Measurements from ENCODE around the gene TARS2. TPM values are rescaled to one million over a fixed set of nuclear protein-coding genes. Genes with fewer than 3 reads are reported as not detected.

The TARS2 gene
- total RNA-seq, 2 experiments from 2014 or later, result 29.8 to 33.7 TPM

- CTCF ChIA-PET, result interaction anchor here (1.0 to 1.9 kb wide), 3 partner anchors 9 to 128 kb away, joined by 3 to 6 read pairs (median 3); no protein-coding TSS in a partner anchor
- H3K27me3 Mint-ChIP-seq (ENCODE audit: low read depth), result no peaks in the 10 kb centered on the region
- no peak for DNase-seq
- POLR2A ChIA-PET, result no interaction called here
- H3K36me3 Mint-ChIP-seq (ENCODE audit: low read depth), result no peaks in the 10 kb centered on the region
- H3K4me3 Mint-ChIP-seq, result no peak overlapping the region
- no peaks in the 10 kb centered on the region for H3K9me3 Mint-ChIP-seq (ENCODE audit: insufficient read depth)
- no peak for ATAC-seq
- H3K4me1 Mint-ChIP-seq (ENCODE audit: low read depth), result peaks cover 5% of the 10 kb centered on the region
- no peak overlapping the region for H3K27ac Mint-ChIP-seq
These were observed 41.0 kb downstream of the TARS2 start for GRCh38 chr1:150528196-150528595.

DNA sequence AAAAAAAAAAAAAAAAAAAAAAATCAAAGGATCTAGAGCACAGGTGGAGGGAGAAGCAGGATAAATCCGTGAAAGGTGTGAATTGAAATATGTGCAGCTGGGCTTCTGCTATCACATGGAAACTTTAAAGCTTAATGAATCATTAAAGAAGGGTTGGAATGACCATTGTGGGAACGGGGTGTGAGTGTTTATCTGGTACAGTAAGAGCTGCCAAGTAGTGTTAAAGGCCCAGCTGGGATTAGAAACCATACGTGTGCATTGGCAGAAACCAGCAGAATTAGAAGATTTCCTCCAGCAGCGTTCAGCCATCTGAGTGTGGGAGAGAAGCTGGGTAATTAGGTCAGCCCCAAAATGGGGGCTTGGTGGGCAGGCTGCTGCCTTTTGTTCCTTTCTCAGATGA lies 41.8 kb downstream of the TARS2 start:
- POLR2A ChIA-PET, result no interaction called here
- Mint-ChIP-seq H3K36me3 (ENCODE audit: low read depth) (no peaks in the 10 kb centered on the region), H3K4me3 (no peak overlapping the region), H3K27ac (no peak overlapping the region), H3K27me3 (ENCODE audit: low read depth) (no peaks in the 10 kb centered on the region), H3K9me3 (ENCODE audit: insufficient read depth) (no peaks in the 10 kb centered on the region), H3K4me1 (ENCODE audit: low read depth) (peaks cover 5% of the 10 kb centered on the region)
- DNase-seq (no peak), ATAC-seq (no peak)
- CTCF ChIA-PET, result interaction anchor here (0.6 to 1.1 kb wide), 3 partner anchors 8 to 129 kb away, joined by 3 read pairs; no protein-coding TSS in a partner anchor

DNA sequence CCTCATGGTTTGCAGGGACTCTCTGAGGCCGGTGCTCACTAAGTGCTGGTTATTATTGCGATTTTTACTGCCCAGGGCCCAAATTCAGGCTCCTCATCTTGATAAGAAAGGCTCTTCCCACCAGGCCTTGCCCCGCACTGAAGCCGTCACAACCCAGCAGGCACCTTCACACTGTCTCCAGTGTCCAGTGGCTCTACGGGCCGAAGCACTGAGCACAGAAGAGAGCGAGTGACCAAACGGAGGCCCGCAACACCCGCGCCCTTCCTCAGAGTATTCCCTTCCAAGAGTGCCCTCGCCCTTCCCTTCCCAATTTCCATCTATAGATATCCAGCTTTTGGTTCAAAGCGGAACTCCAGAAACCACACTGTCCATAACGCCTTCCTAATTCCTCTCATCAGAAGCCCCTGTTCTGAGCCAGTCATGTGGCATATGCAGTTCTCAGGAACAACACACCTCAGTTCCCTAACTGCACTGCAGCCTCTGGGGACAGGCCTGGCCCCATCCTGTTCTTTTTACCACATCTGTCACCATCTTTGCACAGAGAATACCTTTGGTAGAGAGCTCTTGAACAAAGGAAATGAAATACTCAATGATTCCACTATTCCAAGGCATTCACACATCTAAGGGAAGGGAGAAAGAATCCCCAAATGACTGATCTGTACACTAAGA lies 43.4 kb downstream of the TARS2 start:
- ATAC-seq (no peak), DNase-seq (no peak)
- ChIA-PET POLR2A (no interaction called here), CTCF (interaction anchor here (1.4 to 3.0 kb wide), 5 partner anchors 14 to 275 kb away, joined by 5 to 26 read pairs (median 9); partner anchors contain the start of gene FALEC)
- H3K36me3 Mint-ChIP-seq (ENCODE audit: low read depth), result no peaks in the 10 kb centered on the region
- H3K9me3 Mint-ChIP-seq (ENCODE audit: insufficient read depth), result no peaks in the 10 kb centered on the region
- no peaks in the 10 kb centered on the region for H3K27me3 Mint-ChIP-seq (ENCODE audit: low read depth)
- H3K4me1 Mint-ChIP-seq (ENCODE audit: low read depth), result peaks cover 5% of the 10 kb centered on the region
- no peak overlapping the region for H3K4me3 Mint-ChIP-seq
- no peak overlapping the region for H3K27ac Mint-ChIP-seq

- Mint-ChIP-seq H3K36me3 (ENCODE audit: low read depth) (no peaks in the 10 kb centered on the region), H3K9me3 (ENCODE audit: insufficient read depth) (no peaks in the 10 kb centered on the region), H3K27ac (peak overlapping the region; percentile 19), H3K4me3 (no peak overlapping the region), H3K4me1 (ENCODE audit: low read depth) (peaks cover 5% of the 10 kb centered on the region), H3K27me3 (ENCODE audit: low read depth) (no peaks in the 10 kb centered on the region)
- POLR2A ChIA-PET, result interaction anchor here (1.1 kb wide), 1 partner anchor 17 kb away, joined by 3 read pairs; the partner anchor contains the start of gene FALEC
- ATAC-seq (no peak), DNase-seq (no peak)
- CTCF ChIA-PET, result interaction anchor here (0.6 to 3.0 kb wide), 26 partner anchors 9 to 277 kb away, joined by 3 to 26 read pairs (median 4); partner anchors contain the start of genes FALEC and TARS2
These were observed 45.6 kb downstream of the TARS2 start for GRCh38 chr1:150532860-150533259.

- Mint-ChIP-seq H3K4me1 (ENCODE audit: low read depth) (peaks cover 5% of the 10 kb centered on the region), H3K27ac (no peak overlapping the region), H3K9me3 (ENCODE audit: insufficient read depth) (no peaks in the 10 kb centered on the region), H3K36me3 (ENCODE audit: low read depth) (no peaks in the 10 kb centered on the region), H3K4me3 (no peak overlapping the region), H3K27me3 (ENCODE audit: low read depth) (no peaks in the 10 kb centered on the region)
- DNase-seq (no peak), ATAC-seq (no peak)
- ChIA-PET CTCF (interaction anchor here (0.9 to 2.6 kb wide), 3 partner anchors 21 to 281 kb away, joined by 3 to 11 read pairs (median 3); no protein-coding TSS in a partner anchor), POLR2A (interaction anchor here (0.9 kb wide), 1 partner anchor 275 kb away, joined by 3 read pairs; no protein-coding TSS in a partner anchor)
These were observed 46.8 kb downstream of the TARS2 start for GRCh38 chr1:150534002-150534401.

GRCh38 chr1:150535511-150536287 lies 48.5 kb downstream of the TARS2 start:
- H3K27ac Mint-ChIP-seq, result no peak overlapping the region
- H3K4me1 Mint-ChIP-seq (ENCODE audit: low read depth), result peaks cover 5% of the 10 kb centered on the region
- CTCF ChIA-PET, result interaction anchor here (1.0 to 1.5 kb wide), 3 partner anchors 13 to 280 kb away, joined by 3 to 7 read pairs (median 3); partner anchors contain the start of gene FALEC
- H3K4me3 Mint-ChIP-seq, result no peak overlapping the region
- H3K27me3 Mint-ChIP-seq (ENCODE audit: low read depth), result no peaks in the 10 kb centered on the region
- no peaks in the 10 kb centered on the region for H3K9me3 Mint-ChIP-seq (ENCODE audit: insufficient read depth)
- DNase-seq (no peak), ATAC-seq (no peak)
- POLR2A ChIA-PET, result no interaction called here
- no peaks in the 10 kb centered on the region for H3K36me3 Mint-ChIP-seq (ENCODE audit: low read depth)

DNA sequence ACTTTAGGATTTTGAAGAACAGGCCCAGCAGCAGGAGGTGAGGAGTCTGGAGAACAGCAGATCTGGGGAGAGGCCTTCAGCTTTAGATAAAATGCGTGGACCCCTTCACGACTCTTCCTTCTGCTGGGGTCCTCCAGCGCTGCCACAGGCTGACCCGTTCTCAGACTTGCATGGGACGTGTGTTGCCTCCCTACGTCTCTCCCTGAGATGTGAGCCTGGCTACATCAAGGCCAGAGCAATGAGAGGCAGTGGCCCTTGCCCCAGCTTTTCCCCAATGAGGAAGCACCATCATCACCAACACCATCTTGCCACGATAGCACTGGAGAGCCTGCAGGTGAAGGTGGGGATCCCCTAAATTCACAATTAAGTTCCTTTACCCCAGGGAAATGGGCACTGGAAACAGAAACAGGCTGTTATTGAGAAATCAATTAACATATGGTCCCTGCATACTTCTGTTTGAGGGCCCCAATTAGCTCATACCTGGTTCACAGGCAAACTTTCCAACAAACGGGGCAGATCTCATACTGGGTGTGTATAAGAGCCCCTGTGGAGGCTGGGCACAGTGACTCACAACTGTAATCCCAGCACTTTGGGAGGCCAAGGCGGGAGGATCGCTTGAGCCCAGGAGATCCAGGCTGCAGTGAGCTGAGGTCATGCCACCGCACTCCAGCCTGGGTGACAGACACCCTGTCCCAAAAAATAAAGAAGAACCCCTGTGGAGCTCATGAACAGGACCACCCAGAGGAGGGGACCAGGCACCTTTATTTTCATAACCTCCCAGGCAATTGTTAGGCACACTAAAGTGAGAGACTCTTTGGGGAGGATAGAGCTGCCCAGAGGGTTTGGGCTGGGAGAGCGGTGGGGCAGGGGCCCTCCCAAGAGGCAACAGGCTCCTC lies 49.9 kb downstream of the TARS2 start:
- no peaks in the 10 kb centered on the region for H3K9me3 Mint-ChIP-seq (ENCODE audit: insufficient read depth)
- H3K27ac Mint-ChIP-seq, result no peak overlapping the region
- H3K27me3 Mint-ChIP-seq (ENCODE audit: low read depth), result no peaks in the 10 kb centered on the region
- ChIA-PET POLR2A (interaction anchor here (0.5 kb wide), 1 partner anchor 159 kb away, joined by 3 read pairs; no protein-coding TSS in a partner anchor), CTCF (interaction anchor here (1.0 to 2.1 kb wide), 4 partner anchors 9 to 281 kb away, joined by 3 to 7 read pairs (median 5); partner anchors contain the start of gene FALEC)
- H3K36me3 Mint-ChIP-seq (ENCODE audit: low read depth), result no peaks in the 10 kb centered on the region
- ATAC-seq (no peak), DNase-seq (no peak)
- no peak overlapping the region for H3K4me3 Mint-ChIP-seq
- H3K4me1 Mint-ChIP-seq (ENCODE audit: low read depth), result peaks cover 5% of the 10 kb centered on the region

DNA sequence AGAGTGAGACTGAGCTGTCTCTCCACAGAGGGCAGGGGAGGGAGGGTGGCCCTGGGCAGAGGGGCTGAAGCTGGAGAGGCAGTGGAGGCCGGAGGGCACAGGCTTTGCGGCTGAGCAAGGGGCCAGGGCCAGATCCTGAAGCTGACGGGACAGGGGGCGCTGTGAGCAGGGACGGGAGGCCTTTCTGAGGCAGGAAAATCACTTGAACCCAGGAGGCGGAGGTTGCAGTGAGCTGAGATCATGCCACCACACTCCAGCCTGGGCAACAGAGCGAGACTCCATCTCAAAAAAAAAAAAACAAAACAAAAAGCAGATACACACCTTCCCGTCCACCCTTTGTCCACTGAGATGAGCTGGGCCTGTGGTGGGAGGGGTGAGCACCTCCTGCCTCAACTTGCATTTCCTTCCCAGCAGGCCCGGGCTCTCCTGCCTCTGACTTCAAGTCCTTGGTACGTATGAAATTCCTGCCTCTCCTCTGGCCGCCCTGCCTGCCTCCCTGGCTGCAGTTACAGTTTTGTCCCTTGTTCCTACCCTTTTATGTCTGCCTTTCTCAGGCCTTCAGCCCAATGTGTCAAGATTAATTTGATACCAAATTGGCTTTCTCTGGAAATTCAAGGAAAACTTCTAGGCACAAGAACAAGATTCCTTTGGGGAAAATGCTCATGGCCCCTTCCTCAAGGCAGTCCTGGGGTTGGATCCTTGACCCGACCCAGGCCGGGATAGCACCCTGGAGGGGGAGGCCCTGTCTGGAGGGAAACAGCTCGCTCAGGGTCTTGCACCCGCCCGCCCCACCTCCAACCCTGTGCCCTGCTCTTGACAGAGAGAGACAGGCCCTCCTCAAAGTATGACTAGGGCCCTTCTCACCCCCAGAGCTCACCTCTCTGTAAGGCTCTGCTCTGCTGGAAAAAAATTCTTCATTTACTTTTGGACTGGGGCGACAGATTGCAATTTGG lies 50.8 kb downstream of the TARS2 start:
- no peak overlapping the region for H3K4me3 Mint-ChIP-seq
- ChIA-PET POLR2A (no interaction called here), CTCF (interaction anchor here (2.1 kb wide), 1 partner anchor 22 kb away, joined by 7 read pairs; no protein-coding TSS in a partner anchor)
- H3K4me1 Mint-ChIP-seq (ENCODE audit: low read depth), result no peaks in the 10 kb centered on the region
- DNase-seq (no peak), ATAC-seq (no peak)
- H3K27me3 Mint-ChIP-seq (ENCODE audit: low read depth), result peaks cover 3% of the 10 kb centered on the region
- no peaks in the 10 kb centered on the region for H3K36me3 Mint-ChIP-seq (ENCODE audit: low read depth)
- no peaks in the 10 kb centered on the region for H3K9me3 Mint-ChIP-seq (ENCODE audit: insufficient read depth)
- H3K27ac Mint-ChIP-seq, result no peak overlapping the region

- no peak overlapping the region for H3K4me3 Mint-ChIP-seq
- H3K4me1 Mint-ChIP-seq (ENCODE audit: low read depth), result peaks cover 3% of the 10 kb centered on the region
- no peak for DNase-seq
- H3K27ac Mint-ChIP-seq, result no peak overlapping the region
- no peak for ATAC-seq
- no peaks in the 10 kb centered on the region for H3K9me3 Mint-ChIP-seq (ENCODE audit: insufficient read depth)
- H3K27me3 Mint-ChIP-seq (ENCODE audit: low read depth), result peaks cover 18% of the 10 kb centered on the region
- CTCF ChIA-PET, result interaction anchor here (1.0 to 5.9 kb wide), 2 partner anchors 11 to 17 kb away, joined by 3 to 36 read pairs; no protein-coding TSS in a partner anchor
- POLR2A ChIA-PET, result interaction anchor here (0.8 kb wide), 1 partner anchor 153 kb away, joined by 4 read pairs; the partner anchor contains the start of gene GOLPH3L
- H3K36me3 Mint-ChIP-seq (ENCODE audit: low read depth), result no peaks in the 10 kb centered on the region
These were observed 56.4 kb downstream of the TARS2 start for GRCh38 chr1:150543500-150544143.

DNA sequence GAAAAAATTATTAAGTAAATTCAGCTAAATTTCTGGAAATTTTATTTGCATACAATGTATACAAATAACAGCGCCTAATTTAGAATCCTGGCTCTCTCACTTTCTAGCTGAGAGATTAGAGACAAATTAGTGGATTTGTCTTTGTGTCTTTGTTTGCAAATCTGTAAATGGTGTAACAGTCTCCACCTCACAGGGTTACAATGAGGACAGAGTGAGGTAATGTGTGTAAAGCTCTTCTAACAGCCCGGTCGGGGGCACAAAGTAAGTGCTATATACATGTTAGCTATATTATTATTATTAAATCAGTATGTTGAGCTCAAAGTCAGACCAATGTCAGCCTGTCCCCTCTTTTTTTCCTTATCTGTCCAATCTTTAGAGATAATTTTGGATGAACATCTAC lies 57.0 kb downstream of the TARS2 start:
- H3K9me3 Mint-ChIP-seq (ENCODE audit: insufficient read depth), result no peaks in the 10 kb centered on the region
- no peak overlapping the region for H3K27ac Mint-ChIP-seq
- peaks cover 18% of the 10 kb centered on the region for H3K27me3 Mint-ChIP-seq (ENCODE audit: low read depth)
- ATAC-seq, result no peak
- ChIA-PET POLR2A (no interaction called here), CTCF (interaction anchor here (1.0 to 5.9 kb wide), 2 partner anchors 11 to 17 kb away, joined by 3 to 36 read pairs; no protein-coding TSS in a partner anchor)
- peaks cover 3% of the 10 kb centered on the region for H3K4me1 Mint-ChIP-seq (ENCODE audit: low read depth)
- DNase-seq, result no peak
- H3K36me3 Mint-ChIP-seq (ENCODE audit: low read depth), result no peaks in the 10 kb centered on the region
- H3K4me3 Mint-ChIP-seq, result no peak overlapping the region

Data from activated CD8-positive, alpha-beta T cell treated with anti-CD3 and anti-CD28 coated beads, Interleukin-2, amount 10 ng/mL, durations not matched to agents 7 days and 5 days (primary cell).